ENCODE measurements around the gene CD48.

CD48 gene

DNA sequence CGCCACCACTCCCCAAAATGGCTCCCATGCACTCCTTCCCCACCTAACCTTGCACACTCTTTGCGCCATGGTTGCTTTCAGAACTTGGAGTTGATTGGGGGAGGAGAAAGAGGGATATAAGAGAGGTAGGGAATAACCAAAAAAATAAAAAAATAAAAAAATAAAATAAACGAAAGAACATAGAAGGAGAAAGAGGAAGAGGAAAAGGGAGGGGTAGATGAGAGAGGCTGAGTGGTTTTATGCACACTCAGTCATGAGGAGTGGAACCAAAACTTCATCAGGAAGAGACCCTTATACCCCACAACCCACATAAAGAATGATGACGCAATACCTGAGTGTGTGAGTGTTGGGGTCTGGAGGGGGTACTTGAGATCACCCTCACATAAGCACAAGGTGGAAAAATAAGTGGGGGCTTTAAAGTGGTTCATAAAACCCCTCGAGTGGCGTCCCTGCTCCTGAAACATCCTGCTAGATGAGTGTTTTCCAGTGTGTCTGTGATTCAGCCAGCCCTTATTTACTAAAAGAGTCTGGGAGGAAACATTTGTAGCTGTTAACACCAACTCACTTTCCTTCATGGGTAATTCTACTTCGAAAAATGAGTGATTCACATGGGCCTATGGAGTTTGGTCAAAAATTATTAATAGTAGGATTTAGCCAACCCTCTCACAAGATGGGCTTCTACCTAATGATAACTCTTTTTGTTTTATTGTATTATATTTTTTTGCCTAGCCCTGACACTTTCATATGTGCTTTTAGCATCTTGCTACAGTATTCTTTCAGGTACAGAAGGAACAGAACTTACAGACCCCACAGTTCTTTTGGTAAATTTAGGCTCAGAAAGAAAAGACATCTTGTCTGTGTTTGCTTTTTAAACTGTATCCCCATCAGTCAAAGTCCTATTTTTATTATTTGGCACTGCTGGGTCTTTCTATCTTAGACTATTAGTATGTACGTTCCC, 70.0 kb downstream of the CD48 start:
- no peaks in the 10 kb centered on the region for H3K9me3 ChIP-seq
- H3K27me3 ChIP-seq (ENCODE audit: low read depth): no peaks in the 10 kb centered on the region
- in situ Hi-C loops (cut with MboI; ENCODE audit: low sequenced_read_pairs): no loop called here
- no peaks in the 10 kb centered on the region for H3K4me1 ChIP-seq
- H3K4me3 ChIP-seq: no peak overlapping the region
- DNase-seq (ENCODE audit: low spot score in 2 of 2): no peak
- H3K36me3 ChIP-seq (replicated peaks): no peaks in the 10 kb centered on the region

DNA sequence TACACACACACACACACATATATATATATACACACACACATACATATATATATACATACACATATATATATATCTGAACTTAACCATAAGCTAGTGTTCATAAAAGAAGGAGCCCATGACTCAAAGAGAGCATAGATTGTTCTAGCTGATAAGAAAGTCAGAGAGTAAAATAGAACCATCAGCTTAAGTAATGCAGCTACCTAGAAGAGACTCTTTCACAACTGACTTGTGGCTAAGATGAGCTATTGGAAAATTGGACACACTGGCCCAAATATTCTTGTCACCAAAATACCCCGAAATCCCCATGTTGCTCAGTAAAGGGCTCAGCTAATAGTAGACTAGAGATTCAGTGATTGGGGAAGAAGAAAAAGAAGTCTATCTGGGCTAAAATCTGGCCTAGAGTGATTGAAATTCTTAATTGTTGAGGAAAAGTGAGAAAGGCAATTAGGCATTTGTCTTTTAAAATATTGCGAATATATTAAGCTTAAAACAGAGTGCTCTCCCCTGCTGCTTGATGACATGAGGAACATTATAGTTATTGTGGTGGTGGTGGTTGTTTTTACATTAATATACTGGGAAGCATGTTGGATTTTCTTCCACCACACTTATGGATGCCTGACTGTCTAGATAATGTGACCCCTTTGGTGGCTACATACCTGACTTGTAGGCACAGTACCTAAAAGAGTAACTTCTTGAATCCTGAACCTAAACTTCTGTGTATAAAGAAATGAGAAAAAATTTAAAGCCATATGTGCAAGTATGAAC, 71.1 kb downstream of the CD48 start:
- in situ Hi-C loops (cut with MboI; ENCODE audit: low sequenced_read_pairs): no loop called here
- DNase-seq (ENCODE audit: low spot score in 2 of 2): no peak
- Histone ChIP-seq H3K4me3 (no peak overlapping the region), H3K27me3 (ENCODE audit: low read depth) (no peaks in the 10 kb centered on the region), H3K36me3 (replicated peaks) (no peaks in the 10 kb centered on the region), H3K9me3 (no peaks in the 10 kb centered on the region), H3K4me1 (no peaks in the 10 kb centered on the region)

DNA sequence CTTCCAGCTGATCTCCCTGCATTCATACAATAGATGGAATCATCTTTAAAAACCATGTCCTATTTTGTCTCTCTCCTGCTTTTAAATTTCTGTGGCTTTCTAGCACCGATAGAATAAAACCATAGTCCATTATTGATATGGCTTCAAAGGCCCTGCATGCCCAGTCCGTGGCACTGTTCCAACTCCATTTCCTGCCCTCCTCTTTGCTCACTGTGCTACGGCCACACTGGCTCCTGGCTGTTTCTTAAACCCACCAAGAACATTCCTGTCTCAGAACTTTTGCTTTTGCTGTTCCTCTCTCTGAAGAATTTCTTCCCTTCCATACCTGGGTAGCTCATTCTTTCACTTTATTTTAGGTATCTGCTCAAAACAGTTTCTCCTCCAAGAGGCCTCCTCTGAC, 72.0 kb downstream of the CD48 start:
- Histone ChIP-seq H3K27me3 (ENCODE audit: low read depth) (no peaks in the 10 kb centered on the region), H3K4me1 (no peaks in the 10 kb centered on the region), H3K4me3 (no peak overlapping the region), H3K9me3 (no peaks in the 10 kb centered on the region), H3K36me3 (replicated peaks) (no peaks in the 10 kb centered on the region)
- in situ Hi-C loops (cut with MboI; ENCODE audit: low sequenced_read_pairs): no loop called here
- no peak for DNase-seq (ENCODE audit: low spot score in 2 of 2)

DNA sequence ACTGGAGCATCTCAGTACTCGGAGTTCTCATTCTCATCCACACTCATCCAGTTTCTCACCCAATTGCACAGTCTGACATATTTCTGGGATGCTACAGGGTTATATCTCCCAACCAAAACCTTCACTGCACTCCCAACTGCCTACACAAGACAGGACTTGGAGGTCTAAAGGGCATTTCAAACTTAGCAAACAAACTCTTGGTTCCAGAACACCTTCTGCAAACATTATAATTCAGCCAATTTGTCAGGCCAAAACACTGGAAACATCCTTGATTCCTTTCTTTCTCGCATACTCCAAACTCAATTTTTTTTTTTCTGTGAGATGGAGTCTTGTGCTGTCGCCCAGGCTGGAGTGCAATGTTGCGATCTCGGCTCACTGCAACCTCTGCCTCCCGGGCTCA, 72.7 kb downstream of the CD48 start:
- no peaks in the 10 kb centered on the region for H3K9me3 ChIP-seq
- DNase-seq (ENCODE audit: low spot score in 2 of 2): no peak
- no peaks in the 10 kb centered on the region for H3K27me3 ChIP-seq (ENCODE audit: low read depth)
- H3K4me3 ChIP-seq: no peak overlapping the region
- H3K36me3 ChIP-seq (replicated peaks): no peaks in the 10 kb centered on the region
- no peaks in the 10 kb centered on the region for H3K4me1 ChIP-seq
- in situ Hi-C loops (cut with MboI; ENCODE audit: low sequenced_read_pairs): no loop called here

DNA sequence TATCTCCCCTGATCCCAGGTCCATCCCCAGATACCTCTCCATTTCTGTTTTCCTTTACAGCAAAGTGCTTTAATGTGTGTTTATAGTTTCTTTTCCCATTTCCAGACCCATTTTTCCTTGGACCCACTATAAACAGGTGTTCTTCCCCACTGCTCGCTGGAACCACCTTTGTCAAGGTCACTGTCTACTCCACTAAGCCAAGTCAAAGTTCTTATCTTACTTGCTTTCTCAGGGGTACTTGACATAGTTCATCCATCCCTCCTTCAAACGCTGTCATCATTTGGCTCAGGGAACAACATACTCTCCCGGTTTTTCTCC, 73.1 kb downstream of the CD48 start:
- in situ Hi-C loops (cut with MboI; ENCODE audit: low sequenced_read_pairs): no loop called here
- no peak overlapping the region for H3K4me3 ChIP-seq
- H3K9me3 ChIP-seq: no peaks in the 10 kb centered on the region
- H3K36me3 ChIP-seq (replicated peaks): no peaks in the 10 kb centered on the region
- no peak for DNase-seq (ENCODE audit: low spot score in 2 of 2)
- no peaks in the 10 kb centered on the region for H3K4me1 ChIP-seq
- no peaks in the 10 kb centered on the region for H3K27me3 ChIP-seq (ENCODE audit: low read depth)

DNA sequence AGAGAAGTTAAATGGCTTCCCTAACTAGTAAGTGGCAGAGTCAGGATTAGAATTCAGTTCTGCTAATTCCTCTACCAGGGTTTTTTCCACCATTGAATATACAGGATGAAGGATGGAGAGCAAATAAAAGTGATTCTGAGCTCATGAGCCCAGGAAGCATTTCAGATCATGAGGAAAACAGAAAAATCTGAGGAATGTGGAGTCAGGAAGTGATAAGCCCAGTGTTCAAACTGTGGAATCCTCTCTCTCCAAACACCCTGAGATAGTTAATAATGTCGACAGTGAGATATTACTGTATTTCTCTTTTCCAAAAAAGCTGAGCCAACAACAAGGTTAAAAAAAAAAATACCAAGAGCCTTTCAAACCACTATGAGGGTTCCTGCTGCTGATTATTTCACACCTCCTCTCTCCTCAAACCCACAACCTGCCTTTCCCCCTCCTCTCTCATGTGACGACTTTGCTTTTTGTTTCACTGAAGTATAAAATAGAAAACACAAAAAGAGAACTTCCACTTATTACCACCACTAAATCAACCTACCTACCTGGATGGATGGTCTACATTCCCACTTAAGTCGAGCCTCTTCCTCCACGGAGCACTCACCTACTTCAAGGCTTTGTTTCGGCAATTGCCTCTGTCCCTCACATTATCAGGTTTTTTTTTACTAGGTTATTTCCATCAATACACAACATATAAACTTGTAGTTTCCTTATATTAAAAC, 73.6 kb downstream of the CD48 start:
- in situ Hi-C loops (cut with MboI; ENCODE audit: low sequenced_read_pairs): no loop called here
- Histone ChIP-seq H3K4me1 (no peaks in the 10 kb centered on the region), H3K9me3 (no peaks in the 10 kb centered on the region), H3K27me3 (ENCODE audit: low read depth) (no peaks in the 10 kb centered on the region), H3K36me3 (replicated peaks) (no peaks in the 10 kb centered on the region), H3K4me3 (no peak overlapping the region)
- DNase-seq (ENCODE audit: low spot score in 2 of 2): no peak

DNA sequence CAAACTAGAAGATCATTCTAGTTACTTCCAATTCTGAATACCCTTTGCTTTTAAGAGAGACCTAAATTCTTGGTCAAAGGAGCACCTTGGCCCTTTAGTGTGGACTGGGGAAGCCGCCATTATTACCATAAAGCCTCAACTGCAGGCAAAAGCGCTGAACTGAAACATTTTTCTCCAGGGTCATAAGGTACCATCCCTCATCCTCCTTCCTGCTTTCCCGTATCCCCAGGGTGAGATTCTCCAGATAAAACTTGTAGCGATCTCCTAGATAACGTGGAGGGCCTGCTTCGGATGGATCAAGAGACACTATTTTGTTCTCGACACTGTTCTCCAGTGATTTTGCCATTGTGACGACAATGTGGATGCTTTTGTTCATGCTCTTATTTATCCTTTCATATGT, 74.6 kb downstream of the CD48 start:
- Histone ChIP-seq H3K4me1 (no peaks in the 10 kb centered on the region), H3K36me3 (replicated peaks) (no peaks in the 10 kb centered on the region), H3K27me3 (ENCODE audit: low read depth) (no peaks in the 10 kb centered on the region), H3K9me3 (no peaks in the 10 kb centered on the region), H3K4me3 (no peak overlapping the region)
- no peak for DNase-seq (ENCODE audit: low spot score in 2 of 2)
- in situ Hi-C loops (cut with MboI; ENCODE audit: low sequenced_read_pairs): no loop called here

DNA sequence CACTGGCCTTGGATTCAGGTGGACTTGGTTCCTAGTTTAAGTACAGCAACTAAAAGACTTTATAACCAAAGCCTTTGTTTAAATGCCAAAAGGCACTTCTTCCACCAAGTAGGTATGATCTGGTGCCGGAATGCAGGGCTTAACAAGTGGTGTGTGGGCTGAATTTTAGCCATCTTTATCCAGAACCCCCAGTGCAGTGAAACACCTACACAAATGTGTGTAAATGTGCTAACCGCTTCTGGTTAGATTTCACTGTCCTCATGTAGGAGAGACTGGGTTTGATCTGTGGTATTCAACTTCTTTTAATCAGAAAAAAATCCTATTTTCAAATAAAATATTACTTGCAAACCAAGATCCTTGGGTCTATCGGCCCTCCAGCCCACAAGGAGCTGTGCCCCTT, 75.1 kb downstream of the CD48 start:
- Histone ChIP-seq H3K9me3 (no peaks in the 10 kb centered on the region), H3K36me3 (replicated peaks) (no peaks in the 10 kb centered on the region), H3K4me3 (no peak overlapping the region), H3K4me1 (no peaks in the 10 kb centered on the region), H3K27me3 (ENCODE audit: low read depth) (no peaks in the 10 kb centered on the region)
- no peak for DNase-seq (ENCODE audit: low spot score in 2 of 2)
- in situ Hi-C loops (cut with MboI; ENCODE audit: low sequenced_read_pairs): no loop called here

DNA sequence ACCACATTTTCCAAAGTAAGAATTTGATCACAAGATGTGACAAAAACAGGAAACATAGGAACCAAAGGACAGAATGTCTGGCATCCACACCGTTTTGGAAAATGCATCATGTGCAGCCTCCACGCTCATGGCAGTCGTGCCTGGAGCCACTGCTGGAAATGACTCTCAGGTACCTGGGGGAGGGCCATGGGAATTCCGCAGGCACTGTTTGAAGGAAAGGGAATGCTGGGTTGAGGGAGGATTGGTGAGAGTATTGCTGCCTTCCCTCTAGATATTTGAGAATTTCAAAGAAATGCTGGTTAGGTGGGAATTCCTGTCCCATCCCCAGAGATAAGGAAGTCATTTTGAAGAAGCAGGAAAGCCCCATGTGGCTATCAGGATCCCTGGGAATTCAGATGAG, 75.5 kb downstream of the CD48 start:
- Histone ChIP-seq H3K36me3 (replicated peaks) (no peaks in the 10 kb centered on the region), H3K27me3 (ENCODE audit: low read depth) (no peaks in the 10 kb centered on the region), H3K4me1 (peaks cover 1% of the 10 kb centered on the region), H3K9me3 (no peaks in the 10 kb centered on the region), H3K4me3 (no peak overlapping the region)
- no peak for DNase-seq (ENCODE audit: low spot score in 2 of 2)
- in situ Hi-C loops (cut with MboI; ENCODE audit: low sequenced_read_pairs): no loop called here

DNA sequence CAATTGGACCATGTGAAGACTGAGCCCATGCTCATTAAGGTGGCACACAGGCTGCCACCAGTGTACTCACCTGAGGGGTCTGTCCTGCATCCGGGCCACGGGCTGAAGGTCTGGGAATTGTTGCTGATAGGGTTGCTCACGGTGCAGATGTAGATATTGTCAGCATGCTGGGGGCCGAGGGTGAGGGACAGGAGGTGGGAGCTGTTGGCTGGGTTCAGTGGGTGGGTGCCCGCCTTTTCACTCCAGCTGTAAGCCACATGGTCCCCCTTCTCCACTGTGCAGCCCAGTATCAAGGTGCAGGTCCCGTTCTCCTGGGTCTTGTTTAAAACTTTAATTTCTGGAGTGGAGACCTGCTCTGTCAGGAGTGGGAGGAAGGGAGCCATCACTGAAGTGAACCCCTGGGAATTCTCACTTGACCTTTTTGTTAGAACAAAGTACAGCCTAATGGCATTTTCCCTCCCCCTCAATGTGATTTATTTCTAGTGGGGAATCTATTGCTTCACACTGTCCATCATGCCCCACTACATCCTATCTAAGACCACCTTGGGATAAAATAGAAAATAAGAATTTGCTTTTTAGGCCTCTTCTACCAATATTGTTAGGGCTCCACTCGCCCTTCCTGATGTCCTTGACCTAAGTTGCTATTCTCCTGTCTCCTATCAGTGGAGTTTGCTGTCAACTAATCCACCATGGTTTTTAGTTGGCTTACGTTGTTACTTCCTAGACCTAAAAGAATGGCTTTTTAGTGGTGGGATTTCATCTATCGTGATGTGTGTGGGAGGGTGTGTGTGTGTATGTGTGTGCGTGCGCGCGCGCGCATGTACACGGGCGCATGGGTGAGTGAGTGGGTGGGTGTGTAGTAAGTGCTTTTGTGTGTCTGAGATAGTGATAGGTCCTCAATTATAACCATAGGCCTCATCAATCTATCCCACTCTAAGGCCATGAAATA, 76.8 kb downstream of the CD48 start:
- no peak overlapping the region for H3K4me3 ChIP-seq
- no peak for DNase-seq (ENCODE audit: low spot score in 2 of 2)
- no peaks in the 10 kb centered on the region for H3K9me3 ChIP-seq
- no peaks in the 10 kb centered on the region for H3K36me3 ChIP-seq (replicated peaks)
- peaks cover 11% of the 10 kb centered on the region for H3K4me1 ChIP-seq
- in situ Hi-C loops (cut with MboI; ENCODE audit: low sequenced_read_pairs): no loop called here
- no peaks in the 10 kb centered on the region for H3K27me3 ChIP-seq (ENCODE audit: low read depth)

DNA sequence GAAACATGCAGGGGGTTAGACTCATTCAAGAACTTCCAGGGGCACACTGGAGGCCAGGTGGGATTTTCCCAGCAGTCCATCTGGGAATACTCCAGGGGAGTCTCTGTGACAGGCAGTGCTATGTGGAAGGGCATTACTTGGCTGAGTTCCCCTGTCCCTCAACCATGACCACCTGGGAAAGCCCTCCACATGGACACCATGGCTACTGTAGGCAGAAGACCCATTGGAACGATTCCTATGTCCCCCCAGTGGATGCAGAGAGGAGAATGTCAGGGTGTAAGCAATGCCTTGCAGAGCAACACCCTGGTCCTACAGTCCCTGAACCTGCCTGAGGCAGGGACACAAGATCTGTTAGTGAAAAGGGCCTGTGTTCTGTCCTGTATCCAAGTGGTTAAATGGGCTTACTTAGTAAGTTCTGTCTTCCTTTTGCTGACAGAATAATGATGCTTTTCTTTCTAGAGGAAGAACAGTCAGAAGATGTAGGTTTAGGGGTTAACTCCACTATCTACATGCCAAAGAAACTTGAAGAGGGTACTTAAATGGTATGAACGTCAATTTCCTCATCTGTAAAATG, 78.2 kb downstream of the CD48 start:
- H3K9me3 ChIP-seq: no peaks in the 10 kb centered on the region
- no peaks in the 10 kb centered on the region for H3K27me3 ChIP-seq (ENCODE audit: low read depth)
- in situ Hi-C loops (cut with MboI; ENCODE audit: low sequenced_read_pairs): no loop called here
- DNase-seq (ENCODE audit: low spot score in 2 of 2): no peak
- H3K4me3 ChIP-seq: no peak overlapping the region
- H3K36me3 ChIP-seq (replicated peaks): no peaks in the 10 kb centered on the region
- H3K4me1 ChIP-seq: peaks cover 11% of the 10 kb centered on the region

DNA sequence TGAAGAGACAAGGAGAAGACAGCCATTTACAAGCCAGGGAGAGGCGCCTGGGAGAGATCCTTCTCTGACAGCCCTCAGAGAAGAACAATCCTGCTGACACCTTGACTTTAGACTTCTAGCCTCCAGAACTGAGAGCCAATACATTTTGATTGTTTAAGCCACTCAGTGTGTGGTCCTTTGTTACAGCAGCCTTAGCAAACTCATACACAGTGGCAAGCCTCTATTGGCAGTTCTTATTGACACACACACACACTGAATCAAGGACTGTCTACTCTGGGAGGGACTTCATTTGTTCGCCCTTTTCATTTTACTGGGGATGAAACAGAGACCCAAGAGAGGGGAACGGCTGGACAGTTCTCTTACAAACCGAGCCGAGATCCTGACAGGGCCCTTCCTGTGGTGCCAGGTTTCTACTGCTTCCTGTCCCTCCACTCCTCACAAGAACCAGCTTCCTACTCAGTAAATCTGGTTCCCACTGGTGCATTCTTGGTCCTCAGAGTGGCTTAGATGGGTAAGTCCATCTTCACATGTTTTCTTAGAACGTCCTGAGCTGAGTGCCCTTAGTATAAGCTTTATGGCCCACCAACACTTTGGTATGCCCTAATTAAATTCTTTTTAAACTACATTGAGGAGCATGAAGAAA, 79.5 kb downstream of the CD48 start:
- Histone ChIP-seq H3K4me1 (peaks cover 11% of the 10 kb centered on the region), H3K4me3 (no peak overlapping the region), H3K9me3 (no peaks in the 10 kb centered on the region), H3K36me3 (replicated peaks) (no peaks in the 10 kb centered on the region), H3K27me3 (ENCODE audit: low read depth) (no peaks in the 10 kb centered on the region)
- in situ Hi-C loops (cut with MboI; ENCODE audit: low sequenced_read_pairs): no loop called here
- DNase-seq (ENCODE audit: low spot score in 2 of 2): no peak
